Fibroblast of villous mesenchyme (primary cell): ENCODE results near the gene JPH3. TPM values are rescaled to one million over a fixed set of nuclear protein-coding genes. Genes with fewer than 3 reads are reported as not detected.

Experiments
- DNase-seq: peaks from one replicate; pipeline ENCODE4 v3.0.0-alpha.2; 2010; ENCODE audit warnings: low read depth
- H3K4me3 ChIP-seq: 2 replicates; pipeline ENCODE4 v1.5.1; 2011; ENCODE audit warnings: low read depth, mild to moderate bottlenecking, low read length
- CTCF ChIP-seq: IDR thresholded peaks from 2 replicates; pipeline ENCODE4 v1.5.1; 2012; ENCODE audit warnings: low read depth, mild to moderate bottlenecking, low read length; ENCODE audit not compliant: insufficient read depth
- total RNA-seq: library from RNA; depleted of rRNA; stranded (reverse); fragments of >200 nt; gene quantifications from 2 replicates; pipeline ENCODE4 v1.2.3, GENCODE V29; 2012

The JPH3 gene
- total RNA-seq, 1 donor, result not detected

GRCh38 chr16:87600246-87600645 lies 2.1 kb upstream of the JPH3 start:
- DNase-seq, result no peak
- no peak for TF ChIP-seq CTCF
- no peak overlapping the region for H3K4me3 ChIP-seq

GRCh38 chr16:87601401-87601981 lies 817 bp upstream of the JPH3 start:
- TF ChIP-seq CTCF, result no peak
- no peak for DNase-seq
- no peak overlapping the region for H3K4me3 ChIP-seq

GRCh38 chr16:87602821-87603683 lies 744 bp downstream of the JPH3 start:
- TF ChIP-seq CTCF, result no peak
- DNase-seq, result no peak
- peak overlapping the region; percentile 15 for H3K4me3 ChIP-seq

GRCh38 chr16:87603684-87604633 lies 1.7 kb downstream of the JPH3 start:
- no peak for DNase-seq
- no peak overlapping the region for H3K4me3 ChIP-seq
- no peak for TF ChIP-seq CTCF

GRCh38 chr16:87604634-87605111 lies 2.4 kb downstream of the JPH3 start:
- no peak overlapping the region for H3K4me3 ChIP-seq
- no peak for DNase-seq
- TF ChIP-seq CTCF, result no peak

GRCh38 chr16:87607223-87607622 lies 4.9 kb downstream of the JPH3 start:
- no peak for DNase-seq
- no peak overlapping the region for H3K4me3 ChIP-seq
- no peak for TF ChIP-seq CTCF
